ENCODE data around the gene ANKRD34A.

Gene ANKRD34A

GRCh38 chr1:145985129-145985501 is 20.7 kb upstream of the ANKRD34A start:
- Mint-ChIP-seq H3K4me3 (peak overlapping the region; percentile 49), H3K9me3 (no peaks in the 10 kb centered on the region), H3K36me3 (ENCODE audit: insufficient read depth) (peaks cover 4% of the 10 kb centered on the region), H3K4me1 (peaks cover 67% of the 10 kb centered on the region), H3K27me3 (no peaks in the 10 kb centered on the region), H3K27ac (ENCODE audit: low read depth) (peak overlapping the region; percentile 85)
- DNase-seq (ENCODE audit: low spot score in 2 of 2) = no peak
- ATAC-seq (replicated peaks; ENCODE audit: extremely low read depth, poor library complexity, severe bottlenecking) = no peak

- DNase-seq (ENCODE audit: low spot score in 2 of 2) (peak in 1 of 2 donors; percentile 30), ATAC-seq (replicated peaks; ENCODE audit: extremely low read depth, poor library complexity, severe bottlenecking) (peak; percentile 49)
- peaks cover 4% of the 10 kb centered on the region for H3K36me3 Mint-ChIP-seq (ENCODE audit: insufficient read depth)
- no peaks in the 10 kb centered on the region for H3K27me3 Mint-ChIP-seq
- no peaks in the 10 kb centered on the region for H3K9me3 Mint-ChIP-seq
- peaks cover 65% of the 10 kb centered on the region for H3K4me1 Mint-ChIP-seq
- peak overlapping the region; percentile 85 for H3K27ac Mint-ChIP-seq (ENCODE audit: low read depth)
- H3K4me3 Mint-ChIP-seq = peak overlapping the region; percentile 49
Observed at GRCh38 chr1:145983960-145984830, 19.8 kb upstream of the ANKRD34A start.

- ATAC-seq (replicated peaks; ENCODE audit: extremely low read depth, poor library complexity, severe bottlenecking) (no peak), DNase-seq (ENCODE audit: low spot score in 2 of 2) (no peak)
- Mint-ChIP-seq H3K4me1 (peaks cover 58% of the 10 kb centered on the region), H3K4me3 (no peak overlapping the region), H3K36me3 (ENCODE audit: insufficient read depth) (peaks cover 5% of the 10 kb centered on the region), H3K27ac (ENCODE audit: low read depth) (peak overlapping the region; percentile 85), H3K9me3 (no peaks in the 10 kb centered on the region), H3K27me3 (no peaks in the 10 kb centered on the region)
Observed at GRCh38 chr1:145983206-145983675, 18.9 kb upstream of the ANKRD34A start.

GRCh38 chr1:145982010-145982723 is 17.8 kb upstream of the ANKRD34A start:
- DNase-seq (ENCODE audit: low spot score in 2 of 2) (no peak), ATAC-seq (replicated peaks; ENCODE audit: extremely low read depth, poor library complexity, severe bottlenecking) (no peak)
- peaks cover 11% of the 10 kb centered on the region for H3K36me3 Mint-ChIP-seq (ENCODE audit: insufficient read depth)
- peaks cover 51% of the 10 kb centered on the region for H3K4me1 Mint-ChIP-seq
- no peaks in the 10 kb centered on the region for H3K27me3 Mint-ChIP-seq
- peak overlapping the region; percentile 85 for H3K27ac Mint-ChIP-seq (ENCODE audit: low read depth)
- H3K9me3 Mint-ChIP-seq = no peaks in the 10 kb centered on the region
- H3K4me3 Mint-ChIP-seq = no peak overlapping the region

- no peak overlapping the region for H3K4me3 Mint-ChIP-seq
- no peaks in the 10 kb centered on the region for H3K27me3 Mint-ChIP-seq
- peaks cover 42% of the 10 kb centered on the region for H3K4me1 Mint-ChIP-seq
- no peak overlapping the region for H3K27ac Mint-ChIP-seq (ENCODE audit: low read depth)
- DNase-seq (ENCODE audit: low spot score in 2 of 2) = no peak
- peaks cover 12% of the 10 kb centered on the region for H3K36me3 Mint-ChIP-seq (ENCODE audit: insufficient read depth)
- H3K9me3 Mint-ChIP-seq = no peaks in the 10 kb centered on the region
- no peak for ATAC-seq (replicated peaks; ENCODE audit: extremely low read depth, poor library complexity, severe bottlenecking)
Observed at GRCh38 chr1:145980457-145980994, 16.2 kb upstream of the ANKRD34A start.

- no peak overlapping the region for H3K27ac Mint-ChIP-seq (ENCODE audit: low read depth)
- DNase-seq (ENCODE audit: low spot score in 2 of 2) (no peak), ATAC-seq (replicated peaks; ENCODE audit: extremely low read depth, poor library complexity, severe bottlenecking) (peak; percentile 47)
- H3K4me3 Mint-ChIP-seq = no peak overlapping the region
- peaks cover 39% of the 10 kb centered on the region for H3K4me1 Mint-ChIP-seq
- no peaks in the 10 kb centered on the region for H3K27me3 Mint-ChIP-seq
- no peaks in the 10 kb centered on the region for H3K9me3 Mint-ChIP-seq
- H3K36me3 Mint-ChIP-seq (ENCODE audit: insufficient read depth) = peaks cover 12% of the 10 kb centered on the region
Observed at GRCh38 chr1:145979746-145980456, 15.5 kb upstream of the ANKRD34A start.

- Mint-ChIP-seq H3K36me3 (ENCODE audit: insufficient read depth) (peaks cover 11% of the 10 kb centered on the region), H3K9me3 (no peaks in the 10 kb centered on the region), H3K4me3 (no peak overlapping the region), H3K27me3 (no peaks in the 10 kb centered on the region), H3K4me1 (peaks cover 34% of the 10 kb centered on the region), H3K27ac (ENCODE audit: low read depth) (no peak overlapping the region)
- peak; percentile 76 for ATAC-seq (replicated peaks; ENCODE audit: extremely low read depth, poor library complexity, severe bottlenecking)
- peak in 1 of 2 donors; percentile 56 for DNase-seq (ENCODE audit: low spot score in 2 of 2)
Observed at GRCh38 chr1:145978854-145979745, 14.7 kb upstream of the ANKRD34A start.

- Mint-ChIP-seq H3K36me3 (ENCODE audit: insufficient read depth) (peaks cover 8% of the 10 kb centered on the region), H3K4me1 (peaks cover 28% of the 10 kb centered on the region), H3K4me3 (no peak overlapping the region), H3K9me3 (no peaks in the 10 kb centered on the region), H3K27me3 (no peaks in the 10 kb centered on the region), H3K27ac (ENCODE audit: low read depth) (no peak overlapping the region)
- DNase-seq (ENCODE audit: low spot score in 2 of 2) (no peak), ATAC-seq (replicated peaks; ENCODE audit: extremely low read depth, poor library complexity, severe bottlenecking) (no peak)
Observed at GRCh38 chr1:145978471-145978853, 14.1 kb upstream of the ANKRD34A start.

GRCh38 chr1:145977486-145978470 is 13.4 kb upstream of the ANKRD34A start:
- peak; percentile 54 to 59 for DNase-seq (ENCODE audit: low spot score in 2 of 2)
- no peak overlapping the region for H3K4me3 Mint-ChIP-seq
- no peaks in the 10 kb centered on the region for H3K9me3 Mint-ChIP-seq
- H3K4me1 Mint-ChIP-seq = peaks cover 26% of the 10 kb centered on the region
- no peaks in the 10 kb centered on the region for H3K27me3 Mint-ChIP-seq
- ATAC-seq (replicated peaks; ENCODE audit: extremely low read depth, poor library complexity, severe bottlenecking) = peak; percentile 44
- peaks cover 8% of the 10 kb centered on the region for H3K36me3 Mint-ChIP-seq (ENCODE audit: insufficient read depth)
- H3K27ac Mint-ChIP-seq (ENCODE audit: low read depth) = no peak overlapping the region

GRCh38 chr1:145977016-145977415 is 12.6 kb upstream of the ANKRD34A start:
- no peak for ATAC-seq (replicated peaks; ENCODE audit: extremely low read depth, poor library complexity, severe bottlenecking)

GRCh38 chr1:145975216-145975615 is 10.8 kb upstream of the ANKRD34A start:
- ATAC-seq (replicated peaks; ENCODE audit: extremely low read depth, poor library complexity, severe bottlenecking) = no peak
- H3K36me3 Mint-ChIP-seq (ENCODE audit: insufficient read depth) = peaks cover 8% of the 10 kb centered on the region
- no peak overlapping the region for H3K4me3 Mint-ChIP-seq
- H3K27ac Mint-ChIP-seq (ENCODE audit: low read depth) = no peak overlapping the region
- no peaks in the 10 kb centered on the region for H3K9me3 Mint-ChIP-seq
- DNase-seq (ENCODE audit: low spot score in 2 of 2) = no peak
- no peaks in the 10 kb centered on the region for H3K27me3 Mint-ChIP-seq
- H3K4me1 Mint-ChIP-seq = peaks cover 13% of the 10 kb centered on the region

More at GRCh38 chr1:145977016-145977415, 12.6 kb upstream of the ANKRD34A start:
- H3K4me1 Mint-ChIP-seq = peaks cover 20% of the 10 kb centered on the region
- H3K27me3 Mint-ChIP-seq = no peaks in the 10 kb centered on the region
- H3K27ac Mint-ChIP-seq (ENCODE audit: low read depth) = no peak overlapping the region
- H3K9me3 Mint-ChIP-seq = no peaks in the 10 kb centered on the region
- no peak for DNase-seq (ENCODE audit: low spot score in 2 of 2)
- H3K36me3 Mint-ChIP-seq (ENCODE audit: insufficient read depth) = peaks cover 8% of the 10 kb centered on the region
- no peak overlapping the region for H3K4me3 Mint-ChIP-seq
